Measurements from ENCODE around the gene GHR. TPM values are rescaled to one million over a fixed set of nuclear protein-coding genes. Genes with fewer than 3 reads are reported as not detected.

GHR gene
- total RNA-seq, 1 experiment from 2014 or later: not detected

GRCh38 chr5:42579320-42579719 is 156.1 kb downstream of the GHR start:
- H3K27me3 ChIP-seq (replicated peaks; ENCODE audit: insufficient read depth, low read depth, low read length, poor library complexity): peaks cover 37% of the 10 kb centered on the region
- H3K36me3 ChIP-seq (ENCODE audit: insufficient read depth, low read length, poor library complexity, severe bottlenecking): no peaks in the 10 kb centered on the region
- intact Hi-C loops (cut with micrococcal nuclease; ENCODE audit: unreplicated experiment): no loop called here
- no peak overlapping the region for H3K4me3 ChIP-seq (ENCODE audit: low read depth, low read length, poor library complexity, severe bottlenecking)
- H3K27ac ChIP-seq (ENCODE audit: low read depth, low read length, poor library complexity, severe bottlenecking): no peak overlapping the region
- DNase-seq (ENCODE audit: low spot score): no peak
- BruUV-seq (replicated peaks): no TSS peak
- no peaks in the 10 kb centered on the region for H3K4me1 ChIP-seq (ENCODE audit: insufficient read depth, low read length, poor library complexity, severe bottlenecking)
- CTCF ChIA-PET: no interaction called here
- POLR2A ChIA-PET (ENCODE audit: low non-redundant PET): no interaction called here
- H3K9me3 ChIP-seq (ENCODE audit: low read depth, low read length, poor library complexity, severe bottlenecking): no peaks in the 10 kb centered on the region
- TF ChIP-seq CTCF (conservative IDR thresholded peaks at IDR 0.05; ENCODE audit: low read depth, low read length) (no peak), EZH2 (IDR thresholded peaks at IDR 0.05; ENCODE audit: borderline replicate concordance, low read depth, low read length, poor library complexity, severe bottlenecking) (no peak)

GRCh38 chr5:42581845-42582244 is 158.6 kb downstream of the GHR start:
- Histone ChIP-seq H3K9me3 (ENCODE audit: low read depth, low read length, poor library complexity, severe bottlenecking) (no peaks in the 10 kb centered on the region), H3K4me3 (ENCODE audit: low read depth, low read length, poor library complexity, severe bottlenecking) (no peak overlapping the region), H3K27me3 (replicated peaks; ENCODE audit: insufficient read depth, low read depth, low read length, poor library complexity) (peaks cover 44% of the 10 kb centered on the region), H3K27ac (ENCODE audit: low read depth, low read length, poor library complexity, severe bottlenecking) (no peak overlapping the region), H3K36me3 (ENCODE audit: insufficient read depth, low read length, poor library complexity, severe bottlenecking) (no peaks in the 10 kb centered on the region), H3K4me1 (ENCODE audit: insufficient read depth, low read length, poor library complexity, severe bottlenecking) (no peaks in the 10 kb centered on the region)
- ChIA-PET POLR2A (ENCODE audit: low non-redundant PET) (no interaction called here), CTCF (no interaction called here)
- TF ChIP-seq CTCF (conservative IDR thresholded peaks at IDR 0.05; ENCODE audit: low read depth, low read length): no peak
- no peak for TF ChIP-seq EZH2 (IDR thresholded peaks at IDR 0.05; ENCODE audit: borderline replicate concordance, low read depth, low read length, poor library complexity, severe bottlenecking)
- no TSS peak for BruUV-seq (replicated peaks)
- intact Hi-C loops (cut with micrococcal nuclease; ENCODE audit: unreplicated experiment): loop anchor here (5.0 kb wide), 3 partner anchors 160 to 725 kb away; partner anchors contain the start of gene GHR
- no peak for DNase-seq (ENCODE audit: low spot score)

GRCh38 chr5:42582723-42583122 is 159.5 kb downstream of the GHR start:
- POLR2A ChIA-PET (ENCODE audit: low non-redundant PET): no interaction called here
- H3K4me1 ChIP-seq (ENCODE audit: insufficient read depth, low read length, poor library complexity, severe bottlenecking): no peaks in the 10 kb centered on the region
- peaks cover 40% of the 10 kb centered on the region for H3K27me3 ChIP-seq (replicated peaks; ENCODE audit: insufficient read depth, low read depth, low read length, poor library complexity)
- no TSS peak for BruUV-seq (replicated peaks)
- no peak overlapping the region for H3K4me3 ChIP-seq (ENCODE audit: low read depth, low read length, poor library complexity, severe bottlenecking)
- no peak for DNase-seq (ENCODE audit: low spot score)
- H3K36me3 ChIP-seq (ENCODE audit: insufficient read depth, low read length, poor library complexity, severe bottlenecking): no peaks in the 10 kb centered on the region
- no peak overlapping the region for H3K27ac ChIP-seq (ENCODE audit: low read depth, low read length, poor library complexity, severe bottlenecking)
- no peak for TF ChIP-seq EZH2 (IDR thresholded peaks at IDR 0.05; ENCODE audit: borderline replicate concordance, low read depth, low read length, poor library complexity, severe bottlenecking)
- intact Hi-C loops (cut with micrococcal nuclease; ENCODE audit: unreplicated experiment): loop anchor here (5.0 kb wide), 3 partner anchors 160 to 725 kb away; partner anchors contain the start of gene GHR
- CTCF ChIA-PET: interaction anchor here (1.0 to 1.3 kb wide), 3 partner anchors 145 to 190 kb away, joined by 3 to 6 read pairs (median 3); partner anchors contain the start of gene GHR
- no peaks in the 10 kb centered on the region for H3K9me3 ChIP-seq (ENCODE audit: low read depth, low read length, poor library complexity, severe bottlenecking)

- TF ChIP-seq EZH2 (IDR thresholded peaks at IDR 0.05; ENCODE audit: borderline replicate concordance, low read depth, low read length, poor library complexity, severe bottlenecking) (no peak), CTCF (conservative IDR thresholded peaks at IDR 0.05; ENCODE audit: low read depth, low read length) (peak; percentile 89)
- BruUV-seq (replicated peaks): no TSS peak
- no peaks in the 10 kb centered on the region for H3K4me1 ChIP-seq (ENCODE audit: insufficient read depth, low read length, poor library complexity, severe bottlenecking)
- no peak overlapping the region for H3K4me3 ChIP-seq (ENCODE audit: low read depth, low read length, poor library complexity, severe bottlenecking)
- H3K36me3 ChIP-seq (ENCODE audit: insufficient read depth, low read length, poor library complexity, severe bottlenecking): no peaks in the 10 kb centered on the region
- peaks cover 34% of the 10 kb centered on the region for H3K27me3 ChIP-seq (replicated peaks; ENCODE audit: insufficient read depth, low read depth, low read length, poor library complexity)
- intact Hi-C loops (cut with micrococcal nuclease; ENCODE audit: unreplicated experiment): loop anchor here (5.0 kb wide), 3 partner anchors 161 to 726 kb away; partner anchors contain the start of gene GHR
- POLR2A ChIA-PET (ENCODE audit: low non-redundant PET): no interaction called here
- no peak overlapping the region for H3K27ac ChIP-seq (ENCODE audit: low read depth, low read length, poor library complexity, severe bottlenecking)
- no peaks in the 10 kb centered on the region for H3K9me3 ChIP-seq (ENCODE audit: low read depth, low read length, poor library complexity, severe bottlenecking)
- peak; percentile 45 for DNase-seq (ENCODE audit: low spot score)
- CTCF ChIA-PET: interaction anchor here (1.0 to 1.3 kb wide), 3 partner anchors 145 to 189 kb away, joined by 3 to 6 read pairs (median 3); partner anchors contain the start of gene GHR
These were observed 160.1 kb downstream of the GHR start for GRCh38 chr5:42583322-42583721.
